ENCODE results near the gene SHROOM4.

Gene SHROOM4

GRCh38 chrX:50814701-50815100, 707 bp upstream of the SHROOM4 start:
- no peak overlapping the region for H3K27ac Mint-ChIP-seq
- peaks cover 4% of the 10 kb centered on the region for H3K4me1 Mint-ChIP-seq (ENCODE audit: low read depth)
- no peaks in the 10 kb centered on the region for H3K36me3 Mint-ChIP-seq (ENCODE audit: low read depth)
- H3K4me3 Mint-ChIP-seq = no peak overlapping the region
- no peak for DNase-seq (ENCODE audit: low spot score)
- H3K9me3 Mint-ChIP-seq = no peaks in the 10 kb centered on the region
- H3K27me3 Mint-ChIP-seq (ENCODE audit: low read depth) = peaks cover 38% of the 10 kb centered on the region

DNA sequence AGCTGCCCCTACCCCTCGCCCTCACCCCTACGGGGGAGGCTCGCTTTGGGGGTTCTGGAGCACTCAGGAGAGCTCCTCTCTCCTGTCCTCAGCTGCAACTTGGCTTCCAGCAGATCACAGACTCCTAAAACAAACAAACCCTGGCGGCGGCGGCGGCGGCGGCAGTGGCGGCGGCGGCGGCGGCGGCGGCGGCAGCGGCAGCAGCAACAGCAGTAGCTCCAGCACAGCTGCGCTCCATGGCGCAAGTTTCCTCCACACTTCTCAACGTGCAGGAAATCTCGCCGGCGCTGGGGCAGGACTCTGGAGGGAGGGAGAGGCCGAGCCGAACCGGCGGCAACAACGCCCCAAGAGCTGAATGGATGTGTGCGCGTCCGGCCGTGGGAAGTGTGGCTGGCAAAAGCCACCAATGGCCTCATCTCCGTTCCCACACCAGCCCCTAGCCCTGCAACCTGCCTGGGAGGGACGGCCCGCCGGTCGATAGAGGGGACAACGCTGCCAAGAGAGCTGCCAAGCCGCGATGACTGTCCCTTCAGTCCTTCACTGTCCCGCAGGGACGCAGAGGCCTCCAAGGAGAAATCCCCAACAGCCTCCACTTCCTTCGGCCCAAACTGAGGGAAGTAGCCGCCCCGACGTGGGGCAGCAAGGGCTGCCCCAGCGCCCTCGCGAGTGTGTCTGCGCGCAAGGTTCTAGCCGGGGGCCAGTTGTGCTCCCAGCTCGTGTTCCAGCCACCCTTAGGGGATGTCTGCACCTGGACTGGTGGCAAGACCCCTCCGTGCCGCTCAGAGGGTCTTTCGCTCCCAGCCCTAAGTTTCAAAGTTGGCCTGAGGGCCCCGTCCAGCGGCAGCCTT, 775 bp downstream of the SHROOM4 start:
- DNase-seq (ENCODE audit: low spot score) = no peak
- Mint-ChIP-seq H3K4me3 (no peak overlapping the region), H3K27ac (no peak overlapping the region), H3K36me3 (ENCODE audit: low read depth) (no peaks in the 10 kb centered on the region), H3K27me3 (ENCODE audit: low read depth) (peaks cover 38% of the 10 kb centered on the region), H3K4me1 (ENCODE audit: low read depth) (peaks cover 4% of the 10 kb centered on the region), H3K9me3 (no peaks in the 10 kb centered on the region)

DNA sequence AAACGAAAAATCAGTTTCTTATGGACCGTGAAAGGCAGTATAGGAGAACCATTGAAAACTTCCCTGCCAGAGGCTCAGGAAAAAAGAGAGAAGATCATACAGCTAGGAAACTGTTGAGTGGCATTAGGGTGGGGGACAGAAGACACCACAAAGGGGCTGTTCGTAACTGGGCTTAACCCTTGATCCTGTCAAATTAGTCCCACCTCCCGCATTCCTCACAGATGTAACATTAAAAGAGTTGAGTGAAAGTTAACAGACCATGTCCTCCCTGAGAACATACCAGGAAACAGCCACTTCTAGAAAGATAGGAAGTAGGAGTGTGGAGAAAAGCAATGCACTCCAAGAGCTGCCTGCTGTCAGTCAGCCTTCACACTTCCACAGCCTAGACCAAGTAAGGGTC, 8.7 kb downstream of the SHROOM4 start:
- DNase-seq (ENCODE audit: low spot score) = no peak
- H3K9me3 Mint-ChIP-seq = no peaks in the 10 kb centered on the region
- H3K4me1 Mint-ChIP-seq (ENCODE audit: low read depth) = no peaks in the 10 kb centered on the region
- no peak overlapping the region for H3K27ac Mint-ChIP-seq
- H3K36me3 Mint-ChIP-seq (ENCODE audit: low read depth) = no peaks in the 10 kb centered on the region
- peaks cover under 1% of the 10 kb centered on the region for H3K27me3 Mint-ChIP-seq (ENCODE audit: low read depth)
- H3K4me3 Mint-ChIP-seq = no peak overlapping the region

DNA sequence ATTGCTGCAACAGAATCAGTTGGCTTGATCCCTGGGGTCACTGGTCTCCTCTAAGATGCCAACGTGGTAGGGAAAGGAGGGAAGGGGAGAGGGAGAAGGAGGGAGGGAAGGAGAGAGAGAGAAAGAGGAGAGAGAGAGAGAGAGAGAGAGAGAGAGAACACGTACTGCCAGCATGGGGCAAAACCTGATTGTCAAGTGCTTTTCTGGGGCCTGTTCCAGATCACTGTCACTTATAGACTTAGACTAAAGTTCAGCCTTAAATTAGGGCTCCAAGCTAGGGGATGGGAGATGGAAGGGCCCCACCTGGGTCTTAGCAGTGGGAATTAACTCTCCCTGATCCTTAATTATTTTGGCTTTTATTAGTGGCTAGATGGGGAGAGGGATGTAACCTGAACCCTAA, 12.9 kb downstream of the SHROOM4 start:
- Mint-ChIP-seq H3K27me3 (ENCODE audit: low read depth) (no peaks in the 10 kb centered on the region), H3K4me3 (no peak overlapping the region), H3K27ac (no peak overlapping the region), H3K4me1 (ENCODE audit: low read depth) (no peaks in the 10 kb centered on the region), H3K36me3 (ENCODE audit: low read depth) (no peaks in the 10 kb centered on the region), H3K9me3 (no peaks in the 10 kb centered on the region)
- DNase-seq (ENCODE audit: low spot score) = no peak

DNA sequence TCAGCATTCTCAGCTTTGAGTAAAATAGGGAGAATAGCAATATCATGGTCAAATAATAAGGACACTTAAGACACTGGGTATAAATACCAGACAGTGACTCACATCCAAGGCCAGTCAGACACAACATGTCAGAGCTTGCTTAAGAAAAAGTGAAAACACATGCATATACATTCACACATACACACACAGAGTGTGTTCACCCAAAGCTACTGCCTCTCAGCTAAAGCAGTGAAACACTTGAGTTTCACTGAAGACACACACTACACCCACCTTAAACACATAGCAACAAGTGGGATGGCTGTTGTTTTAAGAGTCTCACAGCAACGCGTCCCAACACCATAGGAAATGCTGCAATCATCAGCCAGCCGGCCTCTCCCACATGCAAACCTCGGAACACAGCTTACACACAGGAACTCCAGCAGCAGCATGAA, 14.4 kb downstream of the SHROOM4 start:
- no peaks in the 10 kb centered on the region for H3K4me1 Mint-ChIP-seq (ENCODE audit: low read depth)
- no peaks in the 10 kb centered on the region for H3K9me3 Mint-ChIP-seq
- H3K27me3 Mint-ChIP-seq (ENCODE audit: low read depth) = no peaks in the 10 kb centered on the region
- no peak overlapping the region for H3K27ac Mint-ChIP-seq
- DNase-seq (ENCODE audit: low spot score) = no peak
- H3K36me3 Mint-ChIP-seq (ENCODE audit: low read depth) = no peaks in the 10 kb centered on the region
- H3K4me3 Mint-ChIP-seq = no peak overlapping the region

- Mint-ChIP-seq H3K27ac (no peak overlapping the region), H3K9me3 (no peaks in the 10 kb centered on the region), H3K36me3 (ENCODE audit: low read depth) (no peaks in the 10 kb centered on the region), H3K27me3 (ENCODE audit: low read depth) (no peaks in the 10 kb centered on the region), H3K4me3 (no peak overlapping the region), H3K4me1 (ENCODE audit: low read depth) (no peaks in the 10 kb centered on the region)
- DNase-seq (ENCODE audit: low spot score) = no peak
Observed at GRCh38 chrX:50798783-50799182, 15.2 kb downstream of the SHROOM4 start.

GRCh38 chrX:50787099-50787498, 26.9 kb downstream of the SHROOM4 start:
- Mint-ChIP-seq H3K4me3 (no peak overlapping the region), H3K27me3 (ENCODE audit: low read depth) (no peaks in the 10 kb centered on the region), H3K36me3 (ENCODE audit: low read depth) (no peaks in the 10 kb centered on the region), H3K9me3 (no peaks in the 10 kb centered on the region), H3K4me1 (ENCODE audit: low read depth) (no peaks in the 10 kb centered on the region), H3K27ac (no peak overlapping the region)
- DNase-seq (ENCODE audit: low spot score) = no peak

DNA sequence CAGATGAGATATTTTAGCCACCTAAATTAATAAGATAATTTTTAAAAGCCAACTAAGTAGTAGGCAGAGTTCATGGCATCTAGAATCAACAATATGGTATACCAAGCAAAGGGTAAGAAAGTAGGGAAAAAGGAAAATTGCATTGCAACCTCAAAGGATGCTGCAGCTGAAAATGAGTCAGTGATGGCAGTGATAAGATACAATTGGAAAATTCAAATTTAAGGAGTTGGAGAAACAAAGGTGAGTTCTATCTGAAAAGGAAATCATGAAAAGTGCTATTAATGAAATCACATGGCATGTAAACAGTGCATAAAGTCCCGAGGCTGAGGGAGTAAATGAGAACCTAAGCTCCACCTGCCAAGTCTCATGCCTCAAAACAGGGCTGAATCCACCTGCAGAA, 33.9 kb downstream of the SHROOM4 start:
- Mint-ChIP-seq H3K9me3 (no peaks in the 10 kb centered on the region), H3K36me3 (ENCODE audit: low read depth) (no peaks in the 10 kb centered on the region), H3K4me3 (no peak overlapping the region), H3K4me1 (ENCODE audit: low read depth) (no peaks in the 10 kb centered on the region), H3K27me3 (ENCODE audit: low read depth) (no peaks in the 10 kb centered on the region), H3K27ac (no peak overlapping the region)
- DNase-seq (ENCODE audit: low spot score) = no peak

- Mint-ChIP-seq H3K4me1 (ENCODE audit: low read depth) (no peaks in the 10 kb centered on the region), H3K9me3 (no peaks in the 10 kb centered on the region), H3K4me3 (no peak overlapping the region), H3K27ac (no peak overlapping the region), H3K36me3 (ENCODE audit: low read depth) (no peaks in the 10 kb centered on the region), H3K27me3 (ENCODE audit: low read depth) (no peaks in the 10 kb centered on the region)
- no peak for DNase-seq (ENCODE audit: low spot score)
Observed at GRCh38 chrX:50779694-50780093, 34.3 kb downstream of the SHROOM4 start.

- Mint-ChIP-seq H3K9me3 (no peaks in the 10 kb centered on the region), H3K36me3 (ENCODE audit: low read depth) (no peaks in the 10 kb centered on the region), H3K4me3 (no peak overlapping the region), H3K4me1 (ENCODE audit: low read depth) (no peaks in the 10 kb centered on the region), H3K27ac (no peak overlapping the region), H3K27me3 (ENCODE audit: low read depth) (no peaks in the 10 kb centered on the region)
- no peak for DNase-seq (ENCODE audit: low spot score)
Observed at GRCh38 chrX:50778272-50778671, 35.7 kb downstream of the SHROOM4 start.

DNA sequence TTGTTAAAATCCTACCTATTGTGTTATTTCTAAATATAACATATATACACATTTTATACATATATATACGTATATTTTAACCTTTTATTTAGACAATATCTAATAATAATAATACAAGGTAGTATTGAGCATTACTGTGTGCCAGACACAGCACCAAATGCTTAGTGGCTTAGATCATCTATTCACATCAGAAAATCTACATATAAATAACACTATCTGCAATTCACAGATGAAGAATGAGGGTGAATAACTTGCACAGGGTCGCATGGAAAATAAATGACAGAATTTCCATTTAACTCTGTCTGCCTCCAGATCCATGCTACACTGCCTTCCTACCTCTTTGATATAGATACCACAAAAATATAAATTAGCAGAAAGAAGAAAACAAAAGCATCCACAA, 37.7 kb downstream of the SHROOM4 start:
- H3K27me3 Mint-ChIP-seq (ENCODE audit: low read depth) = no peaks in the 10 kb centered on the region
- H3K4me3 Mint-ChIP-seq = no peak overlapping the region
- no peak overlapping the region for H3K27ac Mint-ChIP-seq
- H3K9me3 Mint-ChIP-seq = no peaks in the 10 kb centered on the region
- no peak for DNase-seq (ENCODE audit: low spot score)
- no peaks in the 10 kb centered on the region for H3K4me1 Mint-ChIP-seq (ENCODE audit: low read depth)
- H3K36me3 Mint-ChIP-seq (ENCODE audit: low read depth) = no peaks in the 10 kb centered on the region

DNA sequence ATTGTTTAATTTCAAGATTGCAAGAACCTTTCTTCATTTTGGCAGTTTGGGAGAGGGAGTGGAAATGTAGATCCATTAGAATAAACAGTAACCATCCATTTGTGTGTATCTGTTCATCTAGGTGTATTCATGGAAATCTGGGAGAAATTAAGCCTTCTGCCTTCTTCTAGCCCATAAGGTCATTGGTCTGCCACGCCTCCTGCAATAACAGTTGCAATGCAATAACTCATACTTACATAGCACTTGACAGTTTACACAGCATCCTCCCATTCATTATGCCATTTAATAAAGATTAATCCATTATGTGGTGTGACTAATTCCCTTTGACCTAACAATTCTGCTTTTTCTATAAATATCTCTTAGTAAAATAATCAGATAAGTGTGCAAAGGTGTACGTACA, 42.6 kb downstream of the SHROOM4 start:
- no peak for DNase-seq (ENCODE audit: low spot score)
- Mint-ChIP-seq H3K9me3 (no peaks in the 10 kb centered on the region), H3K36me3 (ENCODE audit: low read depth) (no peaks in the 10 kb centered on the region), H3K27ac (no peak overlapping the region), H3K27me3 (ENCODE audit: low read depth) (no peaks in the 10 kb centered on the region), H3K4me3 (no peak overlapping the region), H3K4me1 (ENCODE audit: low read depth) (no peaks in the 10 kb centered on the region)

DNA sequence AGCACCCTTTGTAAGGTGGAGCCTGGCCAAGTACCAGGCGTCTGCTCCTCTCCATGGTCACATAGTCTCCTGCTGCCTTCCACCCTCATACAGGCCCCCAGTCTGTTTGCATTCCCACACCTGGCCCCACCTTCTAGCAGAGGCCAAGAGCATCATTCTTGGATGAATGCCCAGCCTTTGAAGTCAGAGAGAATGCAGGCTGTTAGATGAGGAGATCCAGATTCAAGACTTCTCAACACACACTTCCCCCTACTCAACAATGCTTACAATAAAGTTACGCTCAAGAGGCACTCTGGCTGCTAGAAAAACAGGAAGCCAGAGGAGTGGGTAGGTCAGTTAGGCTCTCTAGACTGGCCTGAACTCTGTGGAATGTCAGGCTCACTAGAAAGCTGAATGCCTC, 43.3 kb downstream of the SHROOM4 start:
- no peaks in the 10 kb centered on the region for H3K9me3 Mint-ChIP-seq
- no peaks in the 10 kb centered on the region for H3K36me3 Mint-ChIP-seq (ENCODE audit: low read depth)
- H3K4me3 Mint-ChIP-seq = no peak overlapping the region
- H3K4me1 Mint-ChIP-seq (ENCODE audit: low read depth) = no peaks in the 10 kb centered on the region
- H3K27ac Mint-ChIP-seq = no peak overlapping the region
- DNase-seq (ENCODE audit: low spot score) = no peak
- no peaks in the 10 kb centered on the region for H3K27me3 Mint-ChIP-seq (ENCODE audit: low read depth)

DNA sequence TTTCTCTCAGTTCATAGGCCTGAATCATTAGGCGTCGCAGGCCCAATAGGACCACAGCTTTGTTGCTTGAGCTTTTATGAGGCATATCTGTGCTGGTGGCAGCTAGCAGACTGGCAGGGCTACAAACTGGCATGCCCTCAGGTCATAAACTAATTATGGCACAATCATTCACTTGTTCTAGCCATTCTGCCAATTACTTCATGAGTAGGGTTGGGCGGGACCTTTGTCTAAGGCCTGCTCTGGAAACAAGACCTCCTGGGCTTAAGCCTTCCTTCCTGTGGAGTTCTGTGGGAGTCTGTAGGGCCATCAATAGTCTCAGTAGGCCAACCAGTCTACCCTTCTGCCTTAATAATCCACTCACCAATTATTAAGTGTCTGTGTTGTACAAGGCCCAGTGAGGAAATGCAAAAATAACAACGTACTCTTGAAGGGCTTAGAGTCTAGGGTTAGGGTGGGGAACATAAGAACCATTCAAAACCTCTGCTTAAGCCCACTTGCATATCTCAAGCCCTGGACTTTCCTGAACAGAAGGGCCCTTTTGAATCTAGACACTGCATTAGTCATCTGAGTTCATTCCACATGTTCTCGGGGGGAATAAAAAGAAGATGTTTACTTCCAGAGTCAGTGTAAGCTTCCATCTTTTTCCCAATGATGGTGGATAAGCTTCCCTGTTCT, 44.5 kb downstream of the SHROOM4 start:
- Mint-ChIP-seq H3K27ac (no peak overlapping the region), H3K4me3 (no peak overlapping the region), H3K4me1 (ENCODE audit: low read depth) (no peaks in the 10 kb centered on the region), H3K9me3 (no peaks in the 10 kb centered on the region), H3K36me3 (ENCODE audit: low read depth) (no peaks in the 10 kb centered on the region), H3K27me3 (ENCODE audit: low read depth) (no peaks in the 10 kb centered on the region)
- no peak for DNase-seq (ENCODE audit: low spot score)
